COLO668 (cell line): ENCODE measurements around the gene EMP1.

ENCODE experiments used
- DNase-seq: peaks from one replicate; lab custom pipeline; 2025; ENCODE audit not compliant: unreplicated experiment; lab: John Stamatoyannopoulos, UW

The EMP1 gene

DNA sequence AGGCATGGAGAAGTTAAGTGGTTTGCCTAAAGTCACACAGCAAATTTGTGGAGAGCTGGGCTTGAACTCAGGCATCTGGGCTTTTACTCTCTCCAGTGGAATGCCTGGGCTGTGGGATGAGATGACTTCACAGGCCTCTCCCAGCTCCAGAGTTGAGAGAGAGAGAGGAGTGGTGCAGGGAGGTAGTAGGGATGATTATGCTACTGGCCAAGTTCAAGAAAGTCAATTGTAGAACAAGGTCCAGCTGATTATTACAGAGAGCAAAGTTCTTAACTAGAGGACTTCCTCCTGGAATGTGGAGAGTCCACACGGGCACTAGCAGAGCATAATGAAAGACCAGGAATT is 769 bp upstream of the EMP1 start:
- DNase-seq: no peak

GRCh38 chr12:13197032-13197431 is 506 bp downstream of the EMP1 start:
- DNase-seq: no peak

DNA sequence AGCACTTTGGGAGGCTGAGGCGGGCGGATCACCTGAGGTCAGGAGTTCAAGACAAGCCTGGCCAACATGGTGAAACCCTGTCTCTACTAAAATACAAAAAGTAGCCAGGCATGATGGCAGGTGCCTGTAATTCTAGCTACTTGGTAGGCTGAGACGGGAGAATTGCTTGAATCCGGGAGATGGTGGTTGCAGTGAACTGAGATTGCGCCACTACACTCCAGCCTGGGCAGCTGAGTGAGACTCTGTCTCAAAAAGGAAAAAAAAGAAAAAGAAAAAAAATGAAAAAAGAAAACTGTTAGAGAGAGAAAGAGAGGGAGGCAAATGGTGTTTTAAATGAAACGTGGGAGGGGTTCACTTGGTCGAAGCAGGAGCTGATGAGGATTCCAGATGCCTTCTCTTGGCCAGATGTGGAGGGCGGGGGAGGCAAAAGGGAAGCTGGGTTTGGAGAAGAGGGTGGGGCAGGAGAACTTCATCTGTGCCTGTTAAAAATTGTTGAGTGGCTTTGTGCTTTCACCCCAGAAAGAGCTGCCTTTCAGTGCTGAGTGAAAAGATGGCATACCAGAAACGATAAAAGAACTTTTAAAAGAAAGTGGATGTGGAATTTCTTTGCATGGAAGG is 1.1 kb downstream of the EMP1 start:
- DNase-seq: no peak

GRCh38 chr12:13198241-13198640 is 1.7 kb downstream of the EMP1 start:
- no peak for DNase-seq

DNA sequence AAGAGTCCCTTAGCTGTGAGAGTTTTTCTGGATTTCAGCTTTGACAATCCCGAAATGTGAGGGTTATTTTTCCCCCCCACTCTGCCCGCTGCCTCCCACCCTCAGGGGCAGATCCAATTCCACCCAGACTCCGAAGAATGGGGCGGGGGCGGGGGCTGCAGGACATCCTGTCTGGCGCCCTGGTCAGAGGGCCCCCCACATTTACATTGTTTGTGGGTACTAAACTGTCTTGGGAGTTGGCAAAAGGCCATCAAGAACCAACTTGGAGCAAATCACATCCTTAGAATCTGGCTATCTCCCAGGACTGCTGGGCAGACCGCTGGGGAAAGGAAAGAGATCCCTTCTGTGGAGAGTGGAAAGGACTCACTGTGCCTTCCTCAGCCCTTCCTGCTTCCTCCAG is 2.4 kb downstream of the EMP1 start:
- no peak for DNase-seq

DNA sequence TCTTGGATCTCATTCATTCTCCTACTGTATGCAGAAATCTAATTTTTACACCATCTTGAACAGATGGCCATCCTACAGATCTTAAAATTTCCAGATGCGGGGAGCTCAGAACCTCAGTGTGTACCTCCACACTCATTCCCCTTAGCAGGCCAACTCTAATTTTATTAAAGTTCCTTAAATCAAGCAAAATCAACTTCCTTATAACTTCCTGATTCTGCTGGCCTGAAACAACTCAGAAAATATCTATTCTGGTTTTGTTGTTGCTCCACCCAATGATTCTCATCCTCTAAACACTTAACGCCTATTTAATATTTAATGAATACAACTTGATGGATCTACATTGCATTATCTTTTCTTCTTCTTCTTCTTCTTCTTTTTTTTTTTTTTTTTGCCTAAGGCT is 3.1 kb downstream of the EMP1 start:
- DNase-seq: no peak

- no peak for DNase-seq
Measured at GRCh38 chr12:13200841-13201240, 4.3 kb downstream of the EMP1 start.

- DNase-seq: no peak
Measured at GRCh38 chr12:13203034-13203922, 6.8 kb downstream of the EMP1 start.

DNA sequence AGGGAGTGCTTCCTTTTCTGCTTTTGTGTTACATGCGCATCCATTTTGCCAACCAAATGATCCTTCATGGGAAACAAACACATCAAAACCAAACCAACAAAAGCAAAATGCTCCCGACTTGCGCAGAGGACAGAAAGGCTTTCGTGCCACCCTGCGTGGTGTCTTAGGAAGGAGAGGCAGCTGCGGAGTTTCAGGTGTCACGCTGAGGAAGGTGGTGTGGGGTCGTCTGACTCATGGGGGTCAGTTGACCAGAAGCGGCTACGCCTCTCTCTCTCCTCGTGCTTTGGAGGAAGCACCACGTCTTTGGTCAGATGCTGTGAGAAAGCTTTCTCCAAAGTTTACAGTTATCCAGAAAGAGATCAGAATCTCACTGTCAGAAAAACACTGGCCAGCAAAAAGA is 7.9 kb downstream of the EMP1 start:
- DNase-seq: no peak

DNA sequence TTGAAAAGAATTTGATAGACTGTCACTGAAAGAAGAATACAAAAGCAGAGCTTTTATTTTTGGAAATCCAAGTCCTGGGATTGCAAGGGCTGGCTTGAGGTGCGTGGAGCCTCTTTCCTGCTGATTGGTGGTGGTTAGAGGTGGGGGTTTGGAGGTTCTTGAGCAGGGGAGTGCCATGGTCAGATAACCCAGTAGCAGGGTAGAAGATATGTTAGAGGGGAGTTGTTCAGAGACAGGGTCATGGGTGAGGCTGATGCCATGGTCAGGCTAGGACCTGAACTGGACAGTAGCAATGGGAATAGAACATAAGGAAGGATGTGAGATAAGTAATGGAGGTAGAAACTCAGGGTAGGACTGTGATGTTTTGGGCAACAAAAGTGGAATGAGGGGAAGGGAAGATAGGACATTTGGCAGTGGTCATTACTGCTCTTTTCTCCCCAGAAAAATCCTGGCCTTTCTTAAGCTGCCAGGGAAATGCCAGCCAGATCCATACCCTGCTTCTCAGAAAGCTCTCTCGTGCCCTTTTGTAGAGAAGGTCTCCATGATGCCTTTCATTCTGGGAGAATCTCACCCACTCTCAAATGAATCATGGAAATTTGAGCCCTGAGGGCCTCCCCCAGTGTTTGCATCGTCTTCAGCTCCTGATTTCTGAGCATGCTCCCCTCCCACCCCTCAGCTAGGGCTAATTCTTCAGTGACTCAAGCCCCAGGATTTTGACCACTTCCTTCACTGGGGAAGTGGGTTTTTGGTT is 9.5 kb downstream of the EMP1 start:
- no peak for DNase-seq

DNA sequence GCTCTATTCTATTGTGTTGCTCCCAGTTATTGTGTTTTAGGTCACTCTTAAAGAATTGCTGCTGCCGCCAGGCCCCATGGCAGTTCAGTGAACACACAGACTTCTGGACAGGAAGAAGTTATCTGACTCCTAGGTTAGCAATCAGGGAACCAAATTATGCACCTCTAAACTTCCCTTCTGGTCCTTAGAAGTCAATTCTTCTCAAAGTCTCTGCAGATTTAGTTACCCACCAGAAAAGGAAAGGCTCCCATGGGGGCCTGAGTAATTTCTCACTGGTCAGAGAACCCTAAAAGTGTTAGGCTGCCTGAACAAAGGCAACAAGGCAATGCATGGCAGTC is 10.0 kb downstream of the EMP1 start:
- DNase-seq: no peak

DNA sequence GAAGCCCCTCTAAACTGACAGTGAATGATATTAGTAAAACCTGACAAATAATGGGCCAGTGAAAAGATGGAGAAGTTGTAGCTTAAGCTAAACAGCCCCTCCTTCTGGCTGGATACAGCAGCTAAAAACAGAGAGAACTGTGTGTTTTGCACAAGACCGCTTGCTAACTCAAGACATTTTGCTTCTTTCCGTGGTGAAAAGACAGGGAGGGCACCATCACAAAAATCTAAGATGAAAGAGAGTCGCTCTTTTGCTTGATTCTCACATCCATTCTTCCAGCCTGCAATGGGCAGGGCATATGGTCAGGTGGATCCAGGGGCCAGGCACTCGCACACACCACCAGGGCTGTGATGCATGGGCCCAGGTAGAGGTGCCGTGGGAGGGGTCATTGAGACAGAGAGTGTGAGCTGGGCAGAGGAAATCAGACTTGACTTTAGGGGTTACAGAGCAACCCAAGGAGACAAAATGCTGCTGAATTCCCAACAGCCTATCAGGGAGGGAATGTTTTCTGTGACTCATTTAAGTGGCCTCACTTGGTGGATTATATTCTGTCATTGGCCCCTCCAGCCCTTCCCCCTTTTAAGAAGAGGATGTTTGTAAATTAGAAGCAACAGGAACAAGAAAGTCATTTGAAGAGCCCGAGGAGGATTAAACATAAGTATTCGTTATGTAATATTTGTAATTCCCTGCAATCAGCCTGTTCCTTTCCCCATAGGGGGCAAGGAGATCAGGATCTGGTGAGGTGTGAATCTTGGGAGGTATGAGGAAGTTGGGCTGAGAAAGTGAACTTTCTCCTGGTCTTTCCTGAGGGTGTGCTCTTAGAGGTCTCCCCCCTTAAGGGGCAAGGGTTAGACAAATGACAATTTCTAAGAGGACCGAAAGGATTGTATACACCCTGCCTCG is 12.3 kb downstream of the EMP1 start:
- no peak for DNase-seq

DNA sequence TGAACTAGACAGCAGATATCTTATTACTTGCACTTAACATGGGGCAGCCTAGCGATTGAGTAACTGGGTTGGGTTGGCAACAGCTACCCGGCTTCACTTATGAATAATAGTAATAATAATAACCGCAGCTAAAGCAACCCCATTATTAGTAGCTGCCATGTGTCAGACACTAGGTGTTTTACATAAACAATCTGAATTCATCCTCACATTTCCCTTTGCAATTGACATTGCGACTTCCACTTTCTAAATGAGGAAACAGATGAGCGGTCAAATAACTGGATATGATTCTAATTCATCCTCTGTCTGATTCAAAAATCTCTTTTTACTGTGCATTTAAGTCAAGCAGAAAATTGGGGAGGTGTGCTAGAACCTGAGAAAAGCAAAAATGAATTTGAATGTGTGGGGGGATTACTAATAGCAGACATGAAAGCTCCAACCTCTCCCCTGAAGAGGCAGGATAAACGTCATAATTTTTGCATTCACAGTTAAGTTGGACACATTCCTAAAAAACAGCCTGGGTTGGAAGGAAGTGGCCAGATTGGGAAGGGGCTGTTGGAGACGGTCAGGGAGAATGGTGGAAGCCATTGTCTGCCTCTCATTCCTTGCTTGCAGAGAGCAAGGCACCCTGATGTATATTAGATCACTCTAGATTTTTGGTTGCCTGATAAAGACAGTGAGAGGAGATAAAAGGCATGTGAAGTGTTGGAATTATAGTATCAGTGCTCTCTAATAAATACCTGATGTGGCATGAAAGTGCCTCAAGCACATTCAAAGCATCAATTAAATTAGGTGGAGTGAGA is 13.1 kb downstream of the EMP1 start:
- DNase-seq: no peak

DNA sequence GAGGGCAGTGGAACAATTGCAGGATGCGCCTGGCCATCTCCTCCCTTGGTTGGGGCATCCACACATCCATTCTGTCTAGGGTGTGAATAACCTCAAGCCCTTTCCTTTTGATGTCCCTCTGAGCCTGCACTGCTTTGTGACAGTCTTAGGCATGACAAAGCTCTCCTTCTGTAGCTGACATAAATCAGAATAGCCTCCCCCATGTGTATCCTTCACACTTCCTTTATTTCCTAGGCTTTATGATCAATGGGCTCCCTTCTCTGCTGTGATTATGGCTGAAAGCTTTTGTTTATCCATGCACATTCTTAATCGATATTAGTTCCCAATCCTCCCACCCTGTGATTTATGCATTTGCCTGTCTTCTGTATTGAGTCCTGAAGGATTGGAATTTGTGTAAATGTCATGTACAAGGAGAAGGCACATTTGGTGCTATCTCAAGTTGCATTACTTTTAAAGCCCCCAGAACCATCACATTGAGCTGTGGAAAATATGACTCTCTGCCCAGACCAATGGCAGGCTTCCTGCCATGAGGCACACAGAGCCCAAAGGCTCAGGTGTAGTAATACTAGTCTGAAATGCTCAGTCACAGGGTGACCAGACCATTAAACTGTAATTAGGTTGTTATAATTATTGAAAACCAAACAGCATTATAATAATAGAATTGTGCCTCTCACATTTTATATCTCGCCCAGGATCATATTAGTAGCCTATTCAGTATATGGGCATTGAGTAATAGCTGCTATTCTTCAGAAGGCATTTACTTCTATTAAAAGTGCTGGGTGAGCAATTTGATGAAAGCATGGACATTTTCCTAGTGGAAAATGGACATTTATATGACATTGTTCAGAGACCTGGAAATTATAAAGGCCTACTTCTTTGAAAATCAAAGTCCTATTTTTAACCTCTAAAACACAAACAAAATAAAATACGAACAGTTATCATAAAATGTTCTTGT is 14.0 kb downstream of the EMP1 start:
- DNase-seq: no peak

- DNase-seq: no peak
Measured at GRCh38 chr12:13211191-13211858, 14.8 kb downstream of the EMP1 start.

GRCh38 chr12:13211859-13212664 is 15.5 kb downstream of the EMP1 start:
- peak; percentile 22 for DNase-seq

GRCh38 chr12:13215056-13215455 is 18.5 kb downstream of the EMP1 start:
- no peak for DNase-seq

DNA sequence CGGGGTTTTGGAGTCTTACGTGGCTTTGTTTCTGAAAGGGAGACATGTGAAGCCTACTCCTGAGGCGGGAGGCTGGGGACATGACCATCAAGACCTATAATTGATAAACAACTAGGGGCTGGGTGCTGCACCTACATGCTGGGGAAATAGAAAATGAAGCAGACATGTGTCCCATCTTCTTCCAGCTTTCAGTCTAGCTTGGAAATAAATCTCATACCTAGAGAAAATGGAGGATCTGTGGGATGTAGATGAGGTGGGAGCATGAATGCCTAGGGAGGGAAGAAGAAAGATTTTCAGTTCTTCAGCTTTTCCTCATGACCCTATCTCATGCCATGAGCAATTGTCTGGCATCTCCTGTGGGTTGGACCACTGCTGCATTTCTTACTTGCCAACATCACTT is 22.1 kb downstream of the EMP1 start:
- DNase-seq: no peak
